H1 (cell line): Measurements from ENCODE around the gene LRRC4C. TPM values are rescaled to one million over a fixed set of nuclear protein-coding genes. Genes with fewer than 3 reads are reported as not detected.
A peak's percentile ranks its signal among the peaks of the same experiment; 100 is the strongest.

ENCODE experiments used
- CTCF ChIA-PET: fragments of 300-600 bp; sonication (Branson Sonifier 250); formaldehyde crosslinking; loops from one replicate; lab custom pipeline; 2021; ENCODE audit not compliant: partially characterized antibody; lab: Charles Lee
- POLR2A ChIA-PET: fragments of 300-600 bp; sonication (Branson Sonifier 250); formaldehyde crosslinking; loops from one replicate; lab custom pipeline; 2021; ENCODE audit warnings: inconsistent platforms; ENCODE audit not compliant: partially characterized antibody; lab: Charles Lee
- DNase-seq, 2 experiments: peaks; one replicate each; pipeline versions ENCODE4 v3.0.0 to v3.0.0-alpha.2; 2010 to 2022; ENCODE audit warnings: low spot score in 2 of 2, low read depth in 1 of 2, mixed read lengths in 1 of 2
- FAIRE-seq: peaks from 2 replicates; lab custom pipeline; 2011; peaks lifted over from hg19 to GRCh38; lab: Jason Lieb, UNC
- H2AFZ ChIP-seq: 2 replicates; pipeline ENCODE4 v1.8.1; 2012; ENCODE audit warnings: low read length, inconsistent platforms
- H2AK5ac ChIP-seq: 2 replicates; pipeline ENCODE4 v1.6.1; 2013; ENCODE audit warnings: low read depth, low read length
- H2BK120ac ChIP-seq: replicated peaks from 2 replicates; pipeline ENCODE3; 2013; ENCODE audit warnings: low read depth, low read length, inconsistent platforms
- H2BK12ac ChIP-seq: 2 replicates; pipeline ENCODE4 v1.6.1; 2013; ENCODE audit warnings: low read depth, low read length
- H2BK15ac ChIP-seq: 2 replicates; pipeline ENCODE4 v1.6.1; 2013; ENCODE audit warnings: low read length
- H2BK20ac ChIP-seq: 2 replicates; pipeline ENCODE4 v1.6.1; 2013; ENCODE audit warnings: low read length
- H2BK5ac ChIP-seq: 2 replicates; pipeline ENCODE4 v1.6.1; 2013; ENCODE audit warnings: low read depth, low read length
- H3K14ac ChIP-seq: 2 replicates; pipeline ENCODE4 v1.6.1; 2013; ENCODE audit warnings: inconsistent platforms; ENCODE audit not compliant: insufficient read length
- H3K18ac ChIP-seq: 2 replicates; pipeline ENCODE4 v1.6.1; 2013; ENCODE audit warnings: low read length; ENCODE audit errors: extremely low read depth
- H3K23ac ChIP-seq: 2 replicates; pipeline ENCODE4 v1.6.1; 2013; ENCODE audit warnings: inconsistent platforms; ENCODE audit not compliant: insufficient read length
- H3K23me2 ChIP-seq: 2 replicates; pipeline ENCODE4 v1.6.1; 2013; ENCODE audit warnings: low read depth, low read length
- H3K27ac ChIP-seq: 2 replicates; pipeline ENCODE4 v1.6.1; 2011; ENCODE audit warnings: low read depth, low read length, inconsistent platforms
- H3K27me3 ChIP-seq, 4 experiments: replicated peaks in 1 of 4; 1 replicate in 1 of 4; 2 replicates in 3 of 4; pipeline versions ENCODE4 v1.6.1 to v1.8.1; 2011 to 2013; ENCODE audit warnings: low read length in 3 of 4, mild to moderate bottlenecking in 3 of 4, inconsistent platforms in 2 of 4, mixed read lengths in 2 of 4, moderate library complexity in 1 of 4; ENCODE audit not compliant: control insufficient read depth in 3 of 4, insufficient read depth in 3 of 4; ENCODE audit errors: extremely low read depth in 1 of 4
- H3K36me3 ChIP-seq, 4 experiments: 2 replicates each; pipeline versions ENCODE4 v1.6.1 to v1.8.1; 2011 to 2013; ENCODE audit warnings: mild to moderate bottlenecking in 4 of 4, low read length in 3 of 4, moderate library complexity in 2 of 4, control low read depth in 1 of 4, inconsistent platforms in 1 of 4; ENCODE audit not compliant: insufficient read depth in 4 of 4, control insufficient read depth in 2 of 4
- H3K4ac ChIP-seq: replicated peaks from 2 replicates; pipeline ENCODE3; 2013; ENCODE audit warnings: low read length, low read depth, mixed read lengths, inconsistent platforms; ENCODE audit not compliant: insufficient read length
- H3K4me1 ChIP-seq, 4 experiments: replicated peaks in 1 of 4; 1 replicate in 1 of 4; 2 replicates in 3 of 4; pipeline versions ENCODE4 v1.6.1 to v1.8.1; 2011 to 2013; ENCODE audit warnings: low read length in 3 of 4, inconsistent platforms in 2 of 4, mixed read lengths in 1 of 4; ENCODE audit not compliant: insufficient read depth in 4 of 4, control insufficient read depth in 3 of 4
- H3K4me2 ChIP-seq, 2 experiments: 2 replicates each; pipeline versions ENCODE4 v1.6.1 to v1.8.1; 2011 to 2013; ENCODE audit warnings: low read depth in 2 of 2, low read length in 2 of 2, control low read depth in 1 of 2, inconsistent platforms in 1 of 2, mild to moderate bottlenecking in 1 of 2; ENCODE audit not compliant: insufficient read depth in 1 of 2
- H3K4me3 ChIP-seq, 4 experiments: fragments of 200-600, 300-600 bp in 1 of 4; sonication (generic), shearing (Covaris generic), sonication (Bioruptor Twin) in 1 of 4; 2 replicates each; pipeline versions ENCODE4 v1.5.1 to v1.8.1; 2011 to 2016; ENCODE audit warnings: low read length in 4 of 4, low read depth in 3 of 4, control low read depth in 2 of 4, inconsistent platforms in 2 of 4, mild to moderate bottlenecking in 2 of 4, mixed read lengths in 1 of 4, moderate library complexity in 1 of 4; ENCODE audit not compliant: insufficient read depth in 2 of 4; ENCODE audit errors: extremely low read depth in 1 of 4
- H3K56ac ChIP-seq: replicated peaks from 2 replicates; pipeline ENCODE3; 2013; ENCODE audit warnings: low read depth, mild to moderate bottlenecking, mixed read lengths, low read length, inconsistent platforms; ENCODE audit not compliant: insufficient read length
- H3K79me1 ChIP-seq: 2 replicates; pipeline ENCODE4 v1.6.1; 2013; ENCODE audit warnings: low read depth, low read length, control low read depth
- H3K79me2 ChIP-seq, 2 experiments: 2 replicates each; pipeline versions ENCODE4 v1.6.1 to v1.8.1; 2012 to 2013; ENCODE audit warnings: low read length in 2 of 2, mild to moderate bottlenecking in 2 of 2, inconsistent platforms in 1 of 2; ENCODE audit not compliant: insufficient read depth in 2 of 2, control insufficient read depth in 1 of 2
- H3K9ac ChIP-seq, 4 experiments: replicated peaks in 1 of 4; 1 replicate in 1 of 4; 2 replicates in 3 of 4; pipeline versions ENCODE4 v1.6.1 to v1.8.1; 2011 to 2013; ENCODE audit warnings: low read depth in 3 of 4, low read length in 3 of 4, control low read depth in 2 of 4, mild to moderate bottlenecking in 2 of 4, moderate library complexity in 2 of 4, inconsistent platforms in 1 of 4; ENCODE audit errors: extremely low read depth in 1 of 4
- H3K9me3 ChIP-seq, 2 experiments: 2 replicates each; pipeline versions ENCODE4 v1.6.1 to v1.8.1; 2012 to 2013; ENCODE audit warnings: mild to moderate bottlenecking in 2 of 2, moderate library complexity in 2 of 2, control low read depth in 1 of 2, inconsistent platforms in 1 of 2, low read depth in 1 of 2, low read length in 1 of 2, mixed read lengths in 1 of 2; ENCODE audit not compliant: insufficient read depth in 2 of 2
- H4K20me1 ChIP-seq, 2 experiments: replicated peaks in 1 of 2; 2 replicates each; pipeline versions ENCODE3 to v1.8.1; 2011 to 2013; ENCODE audit warnings: inconsistent platforms in 2 of 2, low read length in 2 of 2, mild to moderate bottlenecking in 1 of 2; ENCODE audit not compliant: insufficient read depth in 2 of 2, control insufficient read depth in 1 of 2
- H4K5ac ChIP-seq: 2 replicates; pipeline ENCODE4 v1.6.1; 2013; ENCODE audit warnings: low read length, low read depth, mixed read lengths, inconsistent platforms; ENCODE audit not compliant: insufficient read length
- H4K8ac ChIP-seq: 2 replicates; pipeline ENCODE4 v1.8.0; 2013; ENCODE audit warnings: mild to moderate bottlenecking, moderate library complexity, low read length, inconsistent platforms; ENCODE audit not compliant: insufficient read depth; ENCODE audit errors: extremely low read depth
- H4K91ac ChIP-seq: replicated peaks from 2 replicates; pipeline ENCODE3; 2013; ENCODE audit warnings: low read length, mixed read lengths, inconsistent platforms; ENCODE audit not compliant: insufficient read length
- CTCF ChIP-seq, 3 experiments: IDR thresholded peaks; 1 replicate in 2 of 3; 2 replicates in 1 of 3; pipeline versions ENCODE4 v1.5.1 to v1.6.1; 2011; ENCODE audit warnings: low read length in 3 of 3, mild to moderate bottlenecking in 3 of 3, inconsistent platforms in 2 of 3, low read depth in 1 of 3, moderate library complexity in 1 of 3; ENCODE audit not compliant: insufficient read depth in 1 of 3; ENCODE audit errors: control extremely low read depth in 1 of 3
- RAD21 ChIP-seq, 2 experiments: IDR thresholded peaks in 1 of 2; conservative IDR thresholded peaks in 1 of 2; 2 replicates each; pipeline ENCODE4 v1.6.1; 2011; ENCODE audit warnings: low read depth in 2 of 2, low read length in 2 of 2, improper control_type of control experiment in 1 of 2, inconsistent platforms in 1 of 2, mild to moderate bottlenecking in 1 of 2, moderate library complexity in 1 of 2
- TBP ChIP-seq: IDR thresholded peaks from 2 replicates; pipeline ENCODE4 v1.6.1; 2011; ENCODE audit warnings: low read depth, low read length, improper control_type of control experiment
- WGBS, 2 experiments: shearing (Covaris generic) in 1 of 2; methylation state at CpG; one replicate each; pipeline versions ENCODE4 v1.1.6 to v1.1.7; 2013 to 2015; ENCODE audit warnings: low lambda C conversion rate in 2 of 2, mixed read lengths in 2 of 2, inconsistent platforms in 1 of 2, low coverage in 1 of 2, missing lambda C conversion rate in 1 of 2; ENCODE audit not compliant: insufficient replicate concordance in 2 of 2, insufficient coverage in 1 of 2, insufficient read length in 1 of 2; ENCODE audit errors: extremely low coverage in 1 of 2, missing lambda C conversion rate in 1 of 2; 5-methylcytosine and 5-hydroxymethylcytosine counted together
- polyA plus RNA-seq, 7 experiments: library from polyadenylated mRNA; depleted of rRNA in 3 of 7; stranded (reverse) in 5 of 7; unstranded in 2 of 7; fragments of >200 nt in 5 of 7; fragments of 200-250 nt in 2 of 7; gene quantifications; 1 replicate in 5 of 7; 2 replicates in 1 of 7; 4 replicates in 1 of 7; pipeline versions ENCODE4 v1.2.1 to v1.2.3, GENCODE V29; 2011 to 2013; ENCODE audit warnings: missing spikeins in 2 of 7, mixed read lengths in 2 of 7
- total RNA-seq: library from RNA; stranded (reverse); fragmentation: NEBNext Ultra II Directional; extraction: Animal tissue kit (Norgen Biotek cat#: 25700); gene quantifications from 2 replicates; pipeline ENCODE4 v1.2.1, GENCODE V29; 2021

LRRC4C gene
- total and polyA plus RNA-seq, 2 of the 8 experiments (the other 6 are each of a cell fraction or from before 2014, with no cell fraction given) = 0.23 to 2.2 TPM

GRCh38 chr11:40425168-40425567 is 1034.3 kb downstream of the LRRC4C start:
- Histone ChIP-seq H3K4me2 (no peak overlapping the region), H3K79me1 (no peaks in the 10 kb centered on the region), H2BK5ac (no peak overlapping the region), H2AK5ac (no peak overlapping the region), H3K23me2 (no peaks in the 10 kb centered on the region), H4K5ac (no peak overlapping the region), H3K4me1 (no peaks in the 10 kb centered on the region), H3K27ac (no peak overlapping the region), H4K8ac (no peak overlapping the region), H2AFZ (no peak overlapping the region), H4K91ac (no peak overlapping the region), H3K9me3 (no peaks in the 10 kb centered on the region), H3K9ac (no peak overlapping the region), H4K20me1 (no peaks in the 10 kb centered on the region), H3K56ac (no peak overlapping the region), H3K4me3 (no peak overlapping the region), H2BK15ac (no peak overlapping the region), H2BK12ac (no peak overlapping the region), H3K23ac (no peak overlapping the region), H3K4ac (no peak overlapping the region), H3K36me3 (no peaks in the 10 kb centered on the region), H3K18ac (no peak overlapping the region), H3K79me2 (no peaks in the 10 kb centered on the region), H3K27me3 (no peaks in the 10 kb centered on the region), H2BK120ac (no peak overlapping the region), H3K14ac (no peak overlapping the region), H2BK20ac (no peak overlapping the region)
- ChIA-PET CTCF (interaction anchor here (1.5 kb wide), 1 partner anchor 118 kb away, joined by 3 read pairs; no protein-coding TSS in a partner anchor), POLR2A (no interaction called here)
- 93% methylated on average over 1 of the region's 1 CpG; no CpG with 5 or more reads in 1 of the 2 experiments for WGBS, 2 experiments
- DNase-seq = no peak
- no peak for FAIRE-seq
- peak in 1 of 3 experiments; percentile 5; a peak in 1 of 4 replicates for TF ChIP-seq CTCF (IDR thresholded peaks at IDR 0.05; ENCODE audit: control extremely low read depth in 1 of 3, insufficient read depth in 1 of 3, low read depth in 1 of 3, low read length in 3 of 3)
- no peak for TF ChIP-seq TBP
- TF ChIP-seq RAD21 (IDR thresholded peaks at IDR 0.05 in 1 of 2, conservative IDR thresholded peaks at IDR 0.05 in 1 of 2; ENCODE audit: low read depth in 2 of 2, low read length in 2 of 2) = peak in 1 of 2 experiments; percentile 22; a peak in 1 of 4 replicates
